Inferior parietal cortex (tissue), 1 donor: ENCODE results near the gene VPS37B.
"Not testable (repeated sequence)": the region's sequence is repeated elsewhere in the genome, so short reads cannot be mapped to it uniquely, and the experiment has no call there.

Experiments used
- DNase-seq: peaks from one replicate; pipeline ENCODE4 v3.0.0-alpha.2; 2016; ENCODE audit errors: extremely low spot score

VPS37B gene

GRCh38 chr12:122882908-122883558 lies 12.9 kb downstream of the VPS37B start:
- DNase-seq = no peak

- peak; percentile 77 for DNase-seq
Observed at GRCh38 chr12:122880668-122881067, 15.3 kb downstream of the VPS37B start.

GRCh38 chr12:122880155-122880667 lies 15.7 kb downstream of the VPS37B start:
- DNase-seq = no peak

GRCh38 chr12:122878780-122879612 lies 16.9 kb downstream of the VPS37B start:
- DNase-seq = no peak

GRCh38 chr12:122876731-122877130 lies 19.2 kb downstream of the VPS37B start:
- no peak for DNase-seq

- not testable (repeated sequence) for DNase-seq
Observed at GRCh38 chr12:122876281-122876680, 19.6 kb downstream of the VPS37B start.

- DNase-seq = no peak
Observed at GRCh38 chr12:122875590-122876220, 20.2 kb downstream of the VPS37B start.

GRCh38 chr12:122874081-122874480 lies 21.8 kb downstream of the VPS37B start:
- DNase-seq = no peak

- DNase-seq = no peak
Observed at GRCh38 chr12:122873540-122873939, 22.4 kb downstream of the VPS37B start.

GRCh38 chr12:122872815-122873361 lies 23.0 kb downstream of the VPS37B start:
- DNase-seq = no peak

GRCh38 chr12:122871851-122872780 lies 23.8 kb downstream of the VPS37B start:
- DNase-seq = peak; percentile 55

GRCh38 chr12:122870867-122871664 lies 24.9 kb downstream of the VPS37B start:
- DNase-seq = no peak

- no peak for DNase-seq
Observed at GRCh38 chr12:122870163-122870842, 25.6 kb downstream of the VPS37B start.

GRCh38 chr12:122869207-122869973 lies 26.5 kb downstream of the VPS37B start:
- DNase-seq = no peak

GRCh38 chr12:122868471-122869177 lies 27.3 kb downstream of the VPS37B start:
- DNase-seq = no peak

- no peak for DNase-seq
Observed at GRCh38 chr12:122867691-122868461, 28.0 kb downstream of the VPS37B start.

GRCh38 chr12:122866950-122867607 lies 28.8 kb downstream of the VPS37B start:
- no peak for DNase-seq
